H1 (cell line): ENCODE measurements around the gene SPAAR. TPM values are rescaled to one million over a fixed set of nuclear protein-coding genes. Genes with fewer than 3 reads are reported as not detected.

Experiments used
- CTCF ChIA-PET: fragments of 300-600 bp; sonication (Branson Sonifier 250); formaldehyde crosslinking; loops from one replicate; lab custom pipeline; 2021; ENCODE audit not compliant: partially characterized antibody; lab: Charles Lee
- POLR2A ChIA-PET: fragments of 300-600 bp; sonication (Branson Sonifier 250); formaldehyde crosslinking; loops from one replicate; lab custom pipeline; 2021; ENCODE audit warnings: inconsistent platforms; ENCODE audit not compliant: partially characterized antibody; lab: Charles Lee
- DNase-seq, 2 experiments: peaks; one replicate each; pipeline versions ENCODE4 v3.0.0 to v3.0.0-alpha.2; 2010 to 2022; ENCODE audit warnings: low spot score in 2 of 2, low read depth in 1 of 2, mixed read lengths in 1 of 2
- FAIRE-seq: peaks from 2 replicates; lab custom pipeline; 2011; peaks lifted over from hg19 to GRCh38; lab: Jason Lieb, UNC
- H2AFZ ChIP-seq: 2 replicates; pipeline ENCODE4 v1.8.1; 2012; ENCODE audit warnings: low read length, inconsistent platforms
- H2AK5ac ChIP-seq: 2 replicates; pipeline ENCODE4 v1.6.1; 2013; ENCODE audit warnings: low read depth, low read length
- H2BK120ac ChIP-seq: replicated peaks from 2 replicates; pipeline ENCODE3; 2013; ENCODE audit warnings: low read depth, low read length, inconsistent platforms
- H2BK12ac ChIP-seq: 2 replicates; pipeline ENCODE4 v1.6.1; 2013; ENCODE audit warnings: low read depth, low read length
- H2BK15ac ChIP-seq: 2 replicates; pipeline ENCODE4 v1.6.1; 2013; ENCODE audit warnings: low read length
- H2BK20ac ChIP-seq: 2 replicates; pipeline ENCODE4 v1.6.1; 2013; ENCODE audit warnings: low read length
- H2BK5ac ChIP-seq: 2 replicates; pipeline ENCODE4 v1.6.1; 2013; ENCODE audit warnings: low read depth, low read length
- H3K14ac ChIP-seq: 2 replicates; pipeline ENCODE4 v1.6.1; 2013; ENCODE audit warnings: inconsistent platforms; ENCODE audit not compliant: insufficient read length
- H3K18ac ChIP-seq: 2 replicates; pipeline ENCODE4 v1.6.1; 2013; ENCODE audit warnings: low read length; ENCODE audit errors: extremely low read depth
- H3K23ac ChIP-seq: 2 replicates; pipeline ENCODE4 v1.6.1; 2013; ENCODE audit warnings: inconsistent platforms; ENCODE audit not compliant: insufficient read length
- H3K23me2 ChIP-seq: 2 replicates; pipeline ENCODE4 v1.6.1; 2013; ENCODE audit warnings: low read depth, low read length
- H3K27ac ChIP-seq: 2 replicates; pipeline ENCODE4 v1.6.1; 2011; ENCODE audit warnings: low read depth, low read length, inconsistent platforms
- H3K27me3 ChIP-seq, 4 experiments: replicated peaks in 1 of 4; 1 replicate in 1 of 4; 2 replicates in 3 of 4; pipeline versions ENCODE4 v1.6.1 to v1.8.1; 2011 to 2013; ENCODE audit warnings: low read length in 3 of 4, mild to moderate bottlenecking in 3 of 4, inconsistent platforms in 2 of 4, mixed read lengths in 2 of 4, moderate library complexity in 1 of 4; ENCODE audit not compliant: control insufficient read depth in 3 of 4, insufficient read depth in 3 of 4; ENCODE audit errors: extremely low read depth in 1 of 4
- H3K36me3 ChIP-seq, 4 experiments: 2 replicates each; pipeline versions ENCODE4 v1.6.1 to v1.8.1; 2011 to 2013; ENCODE audit warnings: mild to moderate bottlenecking in 4 of 4, low read length in 3 of 4, moderate library complexity in 2 of 4, control low read depth in 1 of 4, inconsistent platforms in 1 of 4; ENCODE audit not compliant: insufficient read depth in 4 of 4, control insufficient read depth in 2 of 4
- H3K4ac ChIP-seq: replicated peaks from 2 replicates; pipeline ENCODE3; 2013; ENCODE audit warnings: low read length, low read depth, mixed read lengths, inconsistent platforms; ENCODE audit not compliant: insufficient read length
- H3K4me1 ChIP-seq, 4 experiments: replicated peaks in 1 of 4; 1 replicate in 1 of 4; 2 replicates in 3 of 4; pipeline versions ENCODE4 v1.6.1 to v1.8.1; 2011 to 2013; ENCODE audit warnings: low read length in 3 of 4, inconsistent platforms in 2 of 4, mixed read lengths in 1 of 4; ENCODE audit not compliant: insufficient read depth in 4 of 4, control insufficient read depth in 3 of 4
- H3K4me2 ChIP-seq, 2 experiments: 2 replicates each; pipeline versions ENCODE4 v1.6.1 to v1.8.1; 2011 to 2013; ENCODE audit warnings: low read depth in 2 of 2, low read length in 2 of 2, control low read depth in 1 of 2, inconsistent platforms in 1 of 2, mild to moderate bottlenecking in 1 of 2; ENCODE audit not compliant: insufficient read depth in 1 of 2
- H3K4me3 ChIP-seq, 4 experiments: fragments of 200-600, 300-600 bp in 1 of 4; sonication (generic), shearing (Covaris generic), sonication (Bioruptor Twin) in 1 of 4; 2 replicates each; pipeline versions ENCODE4 v1.5.1 to v1.8.1; 2011 to 2016; ENCODE audit warnings: low read length in 4 of 4, low read depth in 3 of 4, control low read depth in 2 of 4, inconsistent platforms in 2 of 4, mild to moderate bottlenecking in 2 of 4, mixed read lengths in 1 of 4, moderate library complexity in 1 of 4; ENCODE audit not compliant: insufficient read depth in 2 of 4; ENCODE audit errors: extremely low read depth in 1 of 4
- H3K56ac ChIP-seq: replicated peaks from 2 replicates; pipeline ENCODE3; 2013; ENCODE audit warnings: low read depth, mild to moderate bottlenecking, mixed read lengths, low read length, inconsistent platforms; ENCODE audit not compliant: insufficient read length
- H3K79me1 ChIP-seq: 2 replicates; pipeline ENCODE4 v1.6.1; 2013; ENCODE audit warnings: low read depth, low read length, control low read depth
- H3K79me2 ChIP-seq, 2 experiments: 2 replicates each; pipeline versions ENCODE4 v1.6.1 to v1.8.1; 2012 to 2013; ENCODE audit warnings: low read length in 2 of 2, mild to moderate bottlenecking in 2 of 2, inconsistent platforms in 1 of 2; ENCODE audit not compliant: insufficient read depth in 2 of 2, control insufficient read depth in 1 of 2
- H3K9ac ChIP-seq, 4 experiments: replicated peaks in 1 of 4; 1 replicate in 1 of 4; 2 replicates in 3 of 4; pipeline versions ENCODE4 v1.6.1 to v1.8.1; 2011 to 2013; ENCODE audit warnings: low read depth in 3 of 4, low read length in 3 of 4, control low read depth in 2 of 4, mild to moderate bottlenecking in 2 of 4, moderate library complexity in 2 of 4, inconsistent platforms in 1 of 4; ENCODE audit errors: extremely low read depth in 1 of 4
- H3K9me3 ChIP-seq, 2 experiments: 2 replicates each; pipeline versions ENCODE4 v1.6.1 to v1.8.1; 2012 to 2013; ENCODE audit warnings: mild to moderate bottlenecking in 2 of 2, moderate library complexity in 2 of 2, control low read depth in 1 of 2, inconsistent platforms in 1 of 2, low read depth in 1 of 2, low read length in 1 of 2, mixed read lengths in 1 of 2; ENCODE audit not compliant: insufficient read depth in 2 of 2
- H4K20me1 ChIP-seq, 2 experiments: replicated peaks in 1 of 2; 2 replicates each; pipeline versions ENCODE3 to v1.8.1; 2011 to 2013; ENCODE audit warnings: inconsistent platforms in 2 of 2, low read length in 2 of 2, mild to moderate bottlenecking in 1 of 2; ENCODE audit not compliant: insufficient read depth in 2 of 2, control insufficient read depth in 1 of 2
- H4K5ac ChIP-seq: 2 replicates; pipeline ENCODE4 v1.6.1; 2013; ENCODE audit warnings: low read length, low read depth, mixed read lengths, inconsistent platforms; ENCODE audit not compliant: insufficient read length
- H4K8ac ChIP-seq: 2 replicates; pipeline ENCODE4 v1.8.0; 2013; ENCODE audit warnings: mild to moderate bottlenecking, moderate library complexity, low read length, inconsistent platforms; ENCODE audit not compliant: insufficient read depth; ENCODE audit errors: extremely low read depth
- H4K91ac ChIP-seq: replicated peaks from 2 replicates; pipeline ENCODE3; 2013; ENCODE audit warnings: low read length, mixed read lengths, inconsistent platforms; ENCODE audit not compliant: insufficient read length
- ATF3 ChIP-seq: IDR thresholded peaks from 2 replicates; pipeline ENCODE4 v1.6.1; 2011; ENCODE audit warnings: low read depth, mild to moderate bottlenecking, low read length; ENCODE audit not compliant: insufficient read depth
- WGBS, 2 experiments: shearing (Covaris generic) in 1 of 2; methylation state at CpG; one replicate each; pipeline versions ENCODE4 v1.1.6 to v1.1.7; 2013 to 2015; ENCODE audit warnings: low lambda C conversion rate in 2 of 2, mixed read lengths in 2 of 2, inconsistent platforms in 1 of 2, low coverage in 1 of 2, missing lambda C conversion rate in 1 of 2; ENCODE audit not compliant: insufficient replicate concordance in 2 of 2, insufficient coverage in 1 of 2, insufficient read length in 1 of 2; ENCODE audit errors: extremely low coverage in 1 of 2, missing lambda C conversion rate in 1 of 2; 5-methylcytosine and 5-hydroxymethylcytosine counted together
- polyA plus RNA-seq, 7 experiments: library from polyadenylated mRNA; depleted of rRNA in 3 of 7; stranded (reverse) in 5 of 7; unstranded in 2 of 7; fragments of >200 nt in 5 of 7; fragments of 200-250 nt in 2 of 7; gene quantifications; 1 replicate in 5 of 7; 2 replicates in 1 of 7; 4 replicates in 1 of 7; pipeline versions ENCODE4 v1.2.1 to v1.2.3, GENCODE V29; 2011 to 2013; ENCODE audit warnings: missing spikeins in 2 of 7, mixed read lengths in 2 of 7
- total RNA-seq: library from RNA; stranded (reverse); fragmentation: NEBNext Ultra II Directional; extraction: Animal tissue kit (Norgen Biotek cat#: 25700); gene quantifications from 2 replicates; pipeline ENCODE4 v1.2.1, GENCODE V29; 2021

The SPAAR gene
- total and polyA plus RNA-seq, 2 of the 8 experiments (the other 6 are each of a cell fraction or from before 2014, with no cell fraction given), result 0.27 TPM; not detected in 1

DNA sequence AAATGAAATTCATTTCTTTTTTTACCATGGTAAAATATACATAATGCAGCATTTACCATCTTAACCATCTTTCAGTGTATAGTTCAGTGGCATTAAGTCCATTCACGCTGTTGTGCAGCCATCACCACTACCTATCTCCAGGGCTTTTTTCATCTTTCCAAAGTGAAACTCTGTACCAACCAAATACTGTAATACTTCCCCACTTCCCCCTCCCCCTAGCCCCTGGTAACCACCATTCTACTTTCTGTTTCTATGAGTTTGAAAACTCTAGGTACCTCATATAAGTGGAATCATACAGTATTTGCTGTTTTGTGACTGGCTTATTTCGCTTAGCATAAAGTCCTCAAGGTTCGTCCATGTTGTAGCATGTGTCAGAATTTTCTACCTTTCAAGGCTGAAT is 23.4 kb downstream of the SPAAR start:
- Histone ChIP-seq H2BK120ac (no peak overlapping the region), H4K91ac (no peak overlapping the region), H4K5ac (no peak overlapping the region), H4K20me1 (no peaks in the 10 kb centered on the region), H2BK5ac (no peak overlapping the region), H3K4me2 (no peak overlapping the region), H3K79me2 (no peaks in the 10 kb centered on the region), H3K14ac (no peak overlapping the region), H3K27ac (no peak overlapping the region), H3K4me1 (no peaks in the 10 kb centered on the region), H3K4me3 (no peak overlapping the region), H3K4ac (no peak overlapping the region), H2AK5ac (no peak overlapping the region), H2BK15ac (no peak overlapping the region), H4K8ac (no peak overlapping the region), H3K23me2 (no peaks in the 10 kb centered on the region), H3K36me3 (no peaks in the 10 kb centered on the region), H3K9ac (no peak overlapping the region), H2BK20ac (no peak overlapping the region), H3K27me3 (no peaks in the 10 kb centered on the region), H2AFZ (no peak overlapping the region), H3K56ac (no peak overlapping the region), H3K9me3 (no peaks in the 10 kb centered on the region), H3K23ac (no peak overlapping the region), H3K18ac (no peak overlapping the region), H3K79me1 (no peaks in the 10 kb centered on the region), H2BK12ac (no peak overlapping the region)
- no peak for DNase-seq
- WGBS, 2 experiments, result 92% methylated on average over 3 of the region's 3 CpGs; no CpG with 5 or more reads in 1 of the 2 experiments
- TF ChIP-seq ATF3, result no peak
- ChIA-PET POLR2A (interaction anchor here (0.6 kb wide), 1 partner anchor 12 kb away, joined by 3 read pairs; no protein-coding TSS in a partner anchor), CTCF (interaction anchor here (1.2 to 5.7 kb wide), 2 partner anchors 12 to 121 kb away, joined by 3 to 24 read pairs; partner anchors contain the start of gene SPAG8)
- FAIRE-seq, result no peak
